Caco-2 (cell line): Measurements from ENCODE around the gene C2orf72. TPM values are rescaled to one million over a fixed set of nuclear protein-coding genes. Genes with fewer than 3 reads are reported as not detected.
A peak's percentile ranks its signal among the peaks of the same experiment; 100 is the strongest.

Source experiments
- BruUV-seq: library from RNA; stranded (reverse); fragments of 400-500 nt; replicated peaks from 2 replicates; lab custom pipeline; 2021; lab: Mats Ljungman, UMichigan
- CTCF ChIA-PET: fragments of 300-600 bp; sonication (Branson Sonifier 250); formaldehyde crosslinking; loops from one replicate; lab custom pipeline; 2022; ENCODE audit warnings: antibody characterized with exemption; lab: Charles Lee
- POLR2A ChIA-PET: fragments of 300-600 bp; sonication (Branson Sonifier 250); formaldehyde crosslinking; loops from one replicate; lab custom pipeline; 2022; ENCODE audit warnings: antibody characterized with exemption; lab: Charles Lee
- DNase-seq, 2 experiments: peaks; one replicate each; pipeline versions ENCODE4 v3.0.0 to v3.0.0-alpha.2; 2020 to 2022
- H3K27me3 ChIP-seq: replicated peaks from 2 replicates; pipeline ENCODE4 v1.6.0; 2011; ENCODE audit warnings: low read length; ENCODE audit not compliant: control insufficient read depth, insufficient read depth
- H3K36me3 ChIP-seq: 2 replicates; pipeline ENCODE4 v1.5.1; 2011; ENCODE audit warnings: low read length; ENCODE audit not compliant: control insufficient read depth, insufficient read depth
- H3K4me1 ChIP-seq: fragments of 250-450 bp; sonication (Bioruptor Pico); 2 replicates; pipeline ENCODE4 v1.5.1; 2020; ENCODE audit warnings: mild to moderate bottlenecking
- H3K4me3 ChIP-seq: 2 replicates; pipeline ENCODE4 v1.5.1; 2011; ENCODE audit warnings: low read depth, mild to moderate bottlenecking, control low read depth, low read length
- H3K9me3 ChIP-seq: fragments of 250-450 bp; sonication (Bioruptor Pico); 2 replicates; pipeline ENCODE4 v1.5.1; 2020; ENCODE audit warnings: mild to moderate bottlenecking, moderate library complexity
- H3K27ac Mint-ChIP-seq: one replicate; pipeline ENCODE4 v1.8.0; 2022; ENCODE audit warnings: mixed read lengths; ENCODE audit not compliant: unreplicated experiment
- H3K27me3 Mint-ChIP-seq: one replicate; pipeline ENCODE4 v1.8.0; 2022; ENCODE audit warnings: mixed read lengths; ENCODE audit not compliant: insufficient read depth, unreplicated experiment
- H3K36me3 Mint-ChIP-seq: one replicate; pipeline ENCODE4 v1.8.0; 2022; ENCODE audit warnings: mild to moderate bottlenecking, mixed read lengths; ENCODE audit not compliant: insufficient read depth, unreplicated experiment
- H3K4me1 Mint-ChIP-seq: one replicate; pipeline ENCODE4 v1.8.0; 2022; ENCODE audit warnings: low read depth, mixed read lengths; ENCODE audit not compliant: unreplicated experiment
- H3K4me3 Mint-ChIP-seq: one replicate; pipeline ENCODE4 v1.8.0; 2022; ENCODE audit warnings: mild to moderate bottlenecking, moderate library complexity, mixed read lengths; ENCODE audit not compliant: unreplicated experiment
- H3K9me3 Mint-ChIP-seq: one replicate; pipeline ENCODE4 v1.8.0; 2022; ENCODE audit warnings: mixed read lengths; ENCODE audit not compliant: unreplicated experiment
- intact Hi-C: fragments of 100-400 bp; cut with micrococcal nuclease; formaldehyde crosslinking; loops from one replicate; pipeline ENCODE4 v1.10.0; 2022; ENCODE audit not compliant: unreplicated experiment
- total RNA-seq: library from RNA; stranded (reverse); gene quantifications from 2 replicates; pipeline ENCODE4 v1.2.3, GENCODE V29; 2022
- TF ChIP-seq, protein P1 (sequence below), 2 experiments: fragments of 200-600 bp in 1 of 2; IDR thresholded peaks; 1 replicate in 1 of 2; 2 replicates in 1 of 2; pipeline versions ENCODE4 v1.5.1 to v1.8.0; 2011 to 2022; ENCODE audit warnings: antibody characterized with exemption in 1 of 2, control low read depth in 1 of 2, inconsistent platforms in 1 of 2, low read depth in 1 of 2, low read length in 1 of 2, mild to moderate bottlenecking in 1 of 2, moderate library complexity in 1 of 2; ENCODE audit not compliant: insufficient read depth in 1 of 2, severe bottlenecking in 1 of 2, unreplicated experiment in 1 of 2

Gene C2orf72
- total RNA-seq, 1 experiment from 2014 or later, result 105 TPM

GRCh38 chr2:231041061-231041689 is 3.9 kb downstream of the C2orf72 start:
- no TSS peak for BruUV-seq
- H3K9me3 ChIP-seq, result no peaks in the 10 kb centered on the region
- Mint-ChIP-seq H3K9me3 (no peaks in the 10 kb centered on the region), H3K36me3 (peaks cover 60% of the 10 kb centered on the region), H3K4me3 (no peak overlapping the region), H3K4me1 (peaks cover 24% of the 10 kb centered on the region), H3K27ac (peak overlapping the region; percentile 65), H3K27me3 (no peaks in the 10 kb centered on the region)
- H3K4me3 ChIP-seq, result no peak overlapping the region
- TF ChIP-seq, protein P1, sequence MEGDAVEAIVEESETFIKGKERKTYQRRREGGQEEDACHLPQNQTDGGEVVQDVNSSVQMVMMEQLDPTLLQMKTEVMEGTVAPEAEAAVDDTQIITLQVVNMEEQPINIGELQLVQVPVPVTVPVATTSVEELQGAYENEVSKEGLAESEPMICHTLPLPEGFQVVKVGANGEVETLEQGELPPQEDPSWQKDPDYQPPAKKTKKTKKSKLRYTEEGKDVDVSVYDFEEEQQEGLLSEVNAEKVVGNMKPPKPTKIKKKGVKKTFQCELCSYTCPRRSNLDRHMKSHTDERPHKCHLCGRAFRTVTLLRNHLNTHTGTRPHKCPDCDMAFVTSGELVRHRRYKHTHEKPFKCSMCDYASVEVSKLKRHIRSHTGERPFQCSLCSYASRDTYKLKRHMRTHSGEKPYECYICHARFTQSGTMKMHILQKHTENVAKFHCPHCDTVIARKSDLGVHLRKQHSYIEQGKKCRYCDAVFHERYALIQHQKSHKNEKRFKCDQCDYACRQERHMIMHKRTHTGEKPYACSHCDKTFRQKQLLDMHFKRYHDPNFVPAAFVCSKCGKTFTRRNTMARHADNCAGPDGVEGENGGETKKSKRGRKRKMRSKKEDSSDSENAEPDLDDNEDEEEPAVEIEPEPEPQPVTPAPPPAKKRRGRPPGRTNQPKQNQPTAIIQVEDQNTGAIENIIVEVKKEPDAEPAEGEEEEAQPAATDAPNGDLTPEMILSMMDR (IDR thresholded peaks at IDR 0.05; ENCODE audit: insufficient read depth in 1 of 2, low read depth in 1 of 2, low read length in 1 of 2, severe bottlenecking in 1 of 2, unreplicated experiment in 1 of 2), result no peak
- ChIA-PET POLR2A (no interaction called here), CTCF (no interaction called here)
- no peak for DNase-seq
- intact Hi-C loops, result no loop called here
- no peaks in the 10 kb centered on the region for H3K27me3 ChIP-seq
- H3K4me1 ChIP-seq, result peaks cover 22% of the 10 kb centered on the region
- peaks cover 6% of the 10 kb centered on the region for H3K36me3 ChIP-seq

DNA sequence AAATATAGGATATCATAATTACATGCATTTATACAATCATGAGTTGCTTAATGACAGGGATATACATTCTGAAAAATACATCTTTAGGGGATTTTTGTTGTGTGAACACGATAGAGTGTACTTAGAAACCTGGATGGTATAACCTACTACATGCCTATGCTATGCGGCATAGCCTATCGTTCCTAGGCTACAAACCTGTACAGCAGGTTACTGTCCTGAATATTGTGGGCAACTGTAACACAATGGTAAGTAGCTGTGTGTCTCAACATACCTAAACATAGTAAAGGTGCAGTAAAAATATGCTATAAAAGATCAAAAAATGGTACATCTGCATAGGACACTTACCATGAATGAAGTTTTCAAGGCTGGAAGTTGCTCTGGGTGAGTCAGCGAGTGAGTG is 6.5 kb downstream of the C2orf72 start:
- Mint-ChIP-seq H3K4me1 (peaks cover 18% of the 10 kb centered on the region), H3K27ac (no peak overlapping the region), H3K4me3 (no peak overlapping the region), H3K36me3 (peaks cover 67% of the 10 kb centered on the region), H3K9me3 (no peaks in the 10 kb centered on the region), H3K27me3 (no peaks in the 10 kb centered on the region)
- intact Hi-C loops, result no loop called here
- DNase-seq, result no peak
- ChIA-PET CTCF (no interaction called here), POLR2A (no interaction called here)
- H3K36me3 ChIP-seq, result peaks cover 9% of the 10 kb centered on the region
- H3K27me3 ChIP-seq, result no peaks in the 10 kb centered on the region
- H3K4me3 ChIP-seq, result no peak overlapping the region
- TF ChIP-seq, protein P1 (IDR thresholded peaks at IDR 0.05; ENCODE audit: insufficient read depth in 1 of 2, low read depth in 1 of 2, low read length in 1 of 2, severe bottlenecking in 1 of 2, unreplicated experiment in 1 of 2), result no peak
- peaks cover 31% of the 10 kb centered on the region for H3K4me1 ChIP-seq
- no peaks in the 10 kb centered on the region for H3K9me3 ChIP-seq
- BruUV-seq, result no TSS peak

GRCh38 chr2:231046916-231047273 is 9.6 kb downstream of the C2orf72 start:
- BruUV-seq, result no TSS peak
- Mint-ChIP-seq H3K27me3 (no peaks in the 10 kb centered on the region), H3K36me3 (peaks cover 56% of the 10 kb centered on the region), H3K4me1 (peaks cover 3% of the 10 kb centered on the region), H3K9me3 (no peaks in the 10 kb centered on the region), H3K27ac (no peak overlapping the region), H3K4me3 (no peak overlapping the region)
- intact Hi-C loops, result no loop called here
- Histone ChIP-seq H3K9me3 (no peaks in the 10 kb centered on the region), H3K4me1 (peaks cover 44% of the 10 kb centered on the region), H3K4me3 (no peak overlapping the region), H3K36me3 (peaks cover 3% of the 10 kb centered on the region; the same call in 1 of the 2 replicates), H3K27me3 (no peaks in the 10 kb centered on the region)
- CTCF ChIA-PET, result no interaction called here
- TF ChIP-seq, protein P1 (IDR thresholded peaks at IDR 0.05; ENCODE audit: insufficient read depth in 1 of 2, low read depth in 1 of 2, low read length in 1 of 2, severe bottlenecking in 1 of 2, unreplicated experiment in 1 of 2), result no peak
- no peak for DNase-seq
- POLR2A ChIA-PET, result no interaction called here
